C1 segment of cervical spinal cord (tissue), 14 donors: ENCODE results near the gene TMEM126A.

ENCODE experiments used
- DNase-seq, 14 donors: peaks; one replicate each; lab custom pipeline; 2025; lab: John Stamatoyannopoulos, UW

The TMEM126A gene

DNA sequence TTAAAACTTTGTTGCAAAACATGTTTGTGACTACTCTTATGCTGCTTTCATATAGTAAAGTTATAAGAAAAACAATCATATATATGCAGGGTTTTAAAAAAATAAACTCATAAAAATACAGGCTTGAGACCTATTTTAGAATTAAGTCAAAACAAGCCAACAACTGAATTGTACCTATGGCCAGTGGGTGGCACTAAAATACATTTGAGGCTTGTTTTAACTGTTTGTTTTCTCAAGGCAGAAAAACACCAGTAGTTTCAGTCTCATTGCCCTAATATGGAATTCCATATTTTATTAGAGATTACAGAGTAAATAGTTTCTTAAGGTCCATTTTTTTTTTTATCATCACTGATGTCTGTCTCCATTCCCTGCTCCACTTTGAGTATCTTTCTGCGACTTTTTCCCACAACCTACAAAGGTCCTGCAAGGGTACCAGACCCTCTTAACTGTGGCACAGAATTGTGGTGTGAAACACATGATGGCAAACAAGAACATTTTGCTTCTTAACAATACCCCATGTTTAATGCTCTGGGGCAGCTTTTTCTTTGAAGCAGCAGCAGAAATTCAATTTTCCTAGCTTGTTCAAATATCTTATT, 46.7 kb downstream of the TMEM126A start:
- DNase-seq, result peak in 2 of 14 donors; percentile 5 to 14

DNA sequence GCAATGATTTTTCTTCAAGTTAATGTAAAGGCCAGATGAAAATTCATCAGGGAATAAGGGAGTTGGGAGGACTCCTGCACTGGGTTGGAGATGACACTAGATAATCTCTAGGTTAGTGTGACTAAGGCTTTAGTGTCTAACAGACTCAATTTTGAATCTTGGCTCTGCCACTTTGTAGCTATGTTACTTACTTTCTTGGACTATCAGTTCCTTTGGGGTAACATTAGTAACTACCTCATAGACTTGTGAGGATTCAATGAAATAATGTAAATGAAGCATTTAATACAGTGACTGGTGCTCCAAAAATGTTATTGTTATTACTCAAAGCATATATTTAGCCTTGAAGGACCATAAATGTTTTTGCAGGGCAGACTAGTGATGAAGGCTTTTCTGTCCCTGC, 47.8 kb downstream of the TMEM126A start:
- no peak for DNase-seq

GRCh38 chr11:85697747-85698146, 50.0 kb downstream of the TMEM126A start:
- DNase-seq, result no peak

- no peak for DNase-seq
These were observed 50.4 kb downstream of the TMEM126A start for GRCh38 chr11:85698195-85698594.

DNA sequence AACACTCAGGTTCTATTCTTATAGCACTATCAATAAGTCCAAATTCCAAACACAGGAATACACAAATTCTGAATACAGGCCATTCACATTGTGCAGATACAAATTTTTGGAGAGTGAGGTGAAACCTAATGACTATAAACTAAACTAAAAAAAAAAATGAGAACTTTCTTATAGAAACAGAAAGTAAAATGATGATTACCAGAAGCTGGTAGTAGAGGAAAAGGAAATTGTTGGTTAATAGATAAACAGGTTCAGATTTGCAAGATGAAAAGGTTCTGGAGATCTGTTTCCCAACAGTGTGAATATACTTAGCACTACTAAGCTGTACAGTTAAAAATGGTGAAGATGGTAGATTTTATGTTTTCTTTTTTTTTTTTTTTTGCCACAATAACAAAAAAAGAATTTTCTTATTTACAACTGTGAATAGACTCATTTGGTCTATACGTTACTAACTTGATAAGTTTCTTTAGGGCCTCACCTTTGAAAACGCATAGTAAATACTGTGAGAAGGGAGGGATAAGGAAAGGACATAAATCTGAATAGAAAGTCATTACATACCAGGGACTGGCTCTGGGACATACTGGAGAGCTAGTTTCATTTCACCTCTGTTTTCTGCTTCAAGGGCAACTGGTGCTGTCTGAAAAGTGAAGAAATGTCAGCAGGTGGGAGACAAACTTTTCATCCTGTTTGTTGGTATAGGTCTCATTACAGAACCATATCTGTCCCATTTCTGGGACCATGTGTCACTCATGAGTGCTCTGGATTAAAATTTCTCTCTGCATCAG, 52.4 kb downstream of the TMEM126A start:
- no peak for DNase-seq

DNA sequence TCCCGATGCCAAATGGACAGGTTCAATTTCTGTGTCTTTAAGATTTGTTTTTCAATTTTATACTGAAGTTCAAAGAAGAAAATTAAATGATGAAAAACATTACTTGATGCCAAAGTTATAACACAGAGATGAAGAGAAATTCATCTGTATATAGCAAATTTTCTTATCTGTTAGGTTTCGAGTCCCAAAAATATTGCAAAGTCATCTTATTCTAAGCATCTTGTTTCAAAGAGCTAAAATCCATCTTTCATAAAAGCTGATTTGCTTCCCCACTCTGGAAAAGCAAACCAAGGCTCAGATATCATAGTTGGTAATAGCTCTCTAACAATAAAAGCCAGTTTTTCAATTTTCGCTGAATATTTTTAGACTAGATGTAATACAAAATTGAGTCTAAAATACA, 57.2 kb downstream of the TMEM126A start:
- no peak for DNase-seq

DNA sequence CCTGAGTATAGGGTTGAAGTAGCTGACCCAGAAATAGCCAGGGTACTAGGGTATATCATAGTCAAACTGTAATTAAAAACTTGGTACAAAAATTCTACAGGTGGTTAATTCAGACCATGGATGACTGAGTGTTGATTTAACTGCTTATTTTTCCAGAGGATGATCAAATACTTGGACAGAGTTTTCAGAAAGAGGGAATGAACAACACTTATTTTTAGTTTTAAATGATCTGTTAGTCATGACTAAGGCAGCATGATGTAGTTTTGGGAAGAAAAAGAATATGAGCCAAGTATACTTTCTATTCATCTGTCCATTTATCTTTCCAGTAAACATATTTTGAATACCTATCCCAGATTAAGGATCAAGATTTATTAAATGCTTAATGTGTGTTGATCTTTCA, 58.0 kb downstream of the TMEM126A start:
- no peak for DNase-seq
